ENCODE data around the gene RTN4R.

DNA sequence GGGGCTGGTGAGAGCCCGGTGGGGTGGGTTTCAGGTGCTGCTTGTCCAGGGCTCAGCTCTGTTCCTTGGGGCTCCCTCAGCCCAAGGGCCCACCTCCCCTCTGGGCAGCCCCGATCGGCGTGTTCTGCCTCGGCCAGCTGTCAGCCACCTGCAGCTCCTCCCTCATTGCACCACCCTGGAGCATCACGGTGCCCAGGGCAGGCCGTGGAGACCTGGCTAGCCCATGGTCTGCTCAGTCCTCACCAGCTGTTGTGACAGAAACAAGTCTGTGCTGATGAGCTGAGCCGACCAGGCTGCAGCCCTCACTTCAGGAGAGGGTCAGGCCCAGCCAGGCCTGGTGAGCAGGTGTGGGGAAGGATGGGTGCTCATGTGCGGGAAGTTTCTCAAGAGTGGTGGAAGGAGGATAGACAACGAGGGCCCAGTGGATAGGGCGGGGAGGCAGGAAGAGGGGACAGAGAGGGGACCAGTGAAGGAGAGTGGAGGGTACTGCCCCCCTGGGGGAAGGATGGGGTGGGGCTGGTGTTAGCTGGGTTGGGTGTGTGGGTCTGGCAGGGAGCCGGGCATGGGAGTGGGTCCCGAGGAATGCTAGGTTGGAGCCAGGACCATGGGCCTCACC lies 16.5 kb upstream of the RTN4R start:
- TF ChIP-seq, protein P1, sequence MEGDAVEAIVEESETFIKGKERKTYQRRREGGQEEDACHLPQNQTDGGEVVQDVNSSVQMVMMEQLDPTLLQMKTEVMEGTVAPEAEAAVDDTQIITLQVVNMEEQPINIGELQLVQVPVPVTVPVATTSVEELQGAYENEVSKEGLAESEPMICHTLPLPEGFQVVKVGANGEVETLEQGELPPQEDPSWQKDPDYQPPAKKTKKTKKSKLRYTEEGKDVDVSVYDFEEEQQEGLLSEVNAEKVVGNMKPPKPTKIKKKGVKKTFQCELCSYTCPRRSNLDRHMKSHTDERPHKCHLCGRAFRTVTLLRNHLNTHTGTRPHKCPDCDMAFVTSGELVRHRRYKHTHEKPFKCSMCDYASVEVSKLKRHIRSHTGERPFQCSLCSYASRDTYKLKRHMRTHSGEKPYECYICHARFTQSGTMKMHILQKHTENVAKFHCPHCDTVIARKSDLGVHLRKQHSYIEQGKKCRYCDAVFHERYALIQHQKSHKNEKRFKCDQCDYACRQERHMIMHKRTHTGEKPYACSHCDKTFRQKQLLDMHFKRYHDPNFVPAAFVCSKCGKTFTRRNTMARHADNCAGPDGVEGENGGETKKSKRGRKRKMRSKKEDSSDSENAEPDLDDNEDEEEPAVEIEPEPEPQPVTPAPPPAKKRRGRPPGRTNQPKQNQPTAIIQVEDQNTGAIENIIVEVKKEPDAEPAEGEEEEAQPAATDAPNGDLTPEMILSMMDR (IDR thresholded peaks at IDR 0.05), result no peak
- TF ChIP-seq POLR2AphosphoS5 (IDR thresholded peaks at IDR 0.05; ENCODE audit: low read depth, low read length), result no peak

All from Panc1 (cell line).